Hepatocyte (in vitro differentiated cells): ENCODE measurements around the gene ITPKB. TPM values are rescaled to one million over a fixed set of nuclear protein-coding genes. Genes with fewer than 3 reads are reported as not detected.

Source experiments
- DNase-seq: peaks from one replicate; pipeline ENCODE4 v3.0.0-alpha.2; 2016; ENCODE audit warnings: low spot score
- H2AFZ ChIP-seq: fragments of 200-600 bp; sonication (generic); 2 replicates; pipeline ENCODE4 v1.6.0; 2016; ENCODE audit warnings: antibody characterized with exemption, mild to moderate bottlenecking
- H3K27ac ChIP-seq: fragments of 200-600 bp; sonication (generic); 2 replicates; pipeline ENCODE4 v1.5.1; 2016; ENCODE audit warnings: mild to moderate bottlenecking
- H3K27me3 ChIP-seq: fragments of 200-600 bp; sonication (generic); 2 replicates; pipeline ENCODE4 v1.6.1; 2016
- H3K36me3 ChIP-seq: fragments of 200-600 bp; sonication (generic); replicated peaks from 2 replicates; pipeline ENCODE4 v1.5.1; 2016; ENCODE audit warnings: low read depth; ENCODE audit not compliant: insufficient read depth
- H3K4me1 ChIP-seq: fragments of 200-600 bp; sonication (generic); 2 replicates; pipeline ENCODE4 v1.5.1; 2016; ENCODE audit warnings: mild to moderate bottlenecking, moderate library complexity; ENCODE audit not compliant: insufficient read depth
- H3K4me2 ChIP-seq: fragments of 200-600 bp; sonication (generic); 2 replicates; pipeline ENCODE4 v1.6.0; 2016
- H3K4me3 ChIP-seq: fragments of 200-600 bp; sonication (generic); 2 replicates; pipeline ENCODE4 v1.5.1; 2016; ENCODE audit warnings: mild to moderate bottlenecking
- H3K79me2 ChIP-seq: fragments of 200-600 bp; sonication (generic); 2 replicates; pipeline ENCODE4 v1.6.0; 2017; ENCODE audit warnings: mild to moderate bottlenecking
- H3K9me2 ChIP-seq: fragments of 200-600 bp; sonication (generic); replicated peaks from 2 replicates; pipeline ENCODE4 v1.6.0; 2017; ENCODE audit warnings: mild to moderate bottlenecking; ENCODE audit not compliant: insufficient read depth
- H3K9me3 ChIP-seq: fragments of 200-600 bp; sonication (generic); 2 replicates; pipeline ENCODE4 v1.5.1; 2016; ENCODE audit warnings: low read depth, mild to moderate bottlenecking
- H4K20me1 ChIP-seq: fragments of 200-600 bp; sonication (generic); 2 replicates; pipeline ENCODE4 v1.6.0; 2016; ENCODE audit warnings: mild to moderate bottlenecking; ENCODE audit not compliant: insufficient read depth, poor library complexity, severe bottlenecking
- CTCF ChIP-seq: fragments of 200-600 bp; sonication (generic); IDR thresholded peaks from 2 replicates; pipeline ENCODE4 v1.5.1; 2016; ENCODE audit warnings: antibody characterized with exemption, mild to moderate bottlenecking; ENCODE audit not compliant: poor library complexity
- EZH2 ChIP-seq: fragments of 200-600 bp; sonication (generic); IDR thresholded peaks from 2 replicates; pipeline ENCODE4 v1.6.1; 2016; ENCODE audit warnings: antibody characterized with exemption, mild to moderate bottlenecking, borderline replicate concordance
- EZH2phosphoT487 ChIP-seq: fragments of 200-600 bp; sonication (generic); IDR thresholded peaks from one replicate; pipeline ENCODE4 v1.6.1; 2018; ENCODE audit warnings: antibody characterized with exemption, mild to moderate bottlenecking, low read depth, moderate library complexity; ENCODE audit not compliant: unreplicated experiment, severe bottlenecking
- WGBS: methylation state at CpG from one replicate; pipeline ENCODE4 v1.1.6; 2016; ENCODE audit warnings: low lambda C conversion rate; ENCODE audit errors: missing lambda C conversion rate; 5-methylcytosine and 5-hydroxymethylcytosine counted together
- polyA plus RNA-seq: library from polyadenylated mRNA; unstranded; fragments of >200 nt; fragmentation: Nextera tagmentation; extraction: Ambion mirVana; gene quantifications from 2 replicates; pipeline ENCODE4 v1.2.1, GENCODE V29; 2016
- total RNA-seq: library from RNA; depleted of rRNA; stranded (reverse); fragments of >200 nt; gene quantifications from 2 replicates; pipeline ENCODE4 v1.2.3, GENCODE V29; 2014

The ITPKB gene
- total and polyA plus RNA-seq, 2 experiments from 2014 or later = 11.0 to 13.8 TPM

- H3K4me3 ChIP-seq = no peak overlapping the region
- H3K9me2 ChIP-seq = no peaks in the 10 kb centered on the region
- DNase-seq = no peak
- H3K27me3 ChIP-seq = no peaks in the 10 kb centered on the region
- no peak overlapping the region for H3K27ac ChIP-seq
- WGBS = 68% methylated on average over 4 of the region's 4 CpGs
- H3K9me3 ChIP-seq = no peaks in the 10 kb centered on the region
- peaks cover 24% of the 10 kb centered on the region for H3K4me1 ChIP-seq
- H3K36me3 ChIP-seq = no peaks in the 10 kb centered on the region
- no peaks in the 10 kb centered on the region for H4K20me1 ChIP-seq
- H3K4me2 ChIP-seq = no peak overlapping the region
- no peak overlapping the region for H2AFZ ChIP-seq
- peaks cover 4% of the 10 kb centered on the region for H3K79me2 ChIP-seq
- no peak for TF ChIP-seq CTCF
- TF ChIP-seq EZH2 = no peak
- TF ChIP-seq EZH2phosphoT487 = no peak
Measured at GRCh38 chr1:226706684-226707083, 32.4 kb downstream of the ITPKB start.

GRCh38 chr1:226704169-226704937 lies 34.7 kb downstream of the ITPKB start:
- 74% methylated on average over 10 of the region's 10 CpGs for WGBS
- no peaks in the 10 kb centered on the region for H3K79me2 ChIP-seq

GRCh38 chr1:226702957-226703831 lies 35.9 kb downstream of the ITPKB start:
- H3K9me3 ChIP-seq = no peaks in the 10 kb centered on the region
- 2% methylated on average over 35 of the region's 62 CpGs for WGBS
- peak; percentile 91 for DNase-seq
- no peaks in the 10 kb centered on the region for H4K20me1 ChIP-seq
- H3K4me1 ChIP-seq = peaks cover 18% of the 10 kb centered on the region
- no peaks in the 10 kb centered on the region for H3K9me2 ChIP-seq
- H2AFZ ChIP-seq = peak overlapping the region; percentile 97
- H3K4me2 ChIP-seq = peak overlapping the region; percentile 91
- no peaks in the 10 kb centered on the region for H3K27me3 ChIP-seq
- peak overlapping the region; percentile 59 for H3K4me3 ChIP-seq
- H3K79me2 ChIP-seq = no peaks in the 10 kb centered on the region
- TF ChIP-seq EZH2 = no peak
- TF ChIP-seq CTCF = no peak
- no peak for TF ChIP-seq EZH2phosphoT487
- no peaks in the 10 kb centered on the region for H3K36me3 ChIP-seq
- peak overlapping the region; percentile 98 for H3K27ac ChIP-seq

More at GRCh38 chr1:226704169-226704937, 34.7 kb downstream of the ITPKB start:
- Histone ChIP-seq H3K36me3 (no peaks in the 10 kb centered on the region), H3K9me3 (no peaks in the 10 kb centered on the region), H2AFZ (no peak overlapping the region), H3K4me3 (peak overlapping the region; percentile 59), H3K27ac (peak overlapping the region; percentile 98), H3K27me3 (no peaks in the 10 kb centered on the region), H3K4me2 (peak overlapping the region; percentile 91), H3K4me1 (peaks cover 24% of the 10 kb centered on the region), H4K20me1 (no peaks in the 10 kb centered on the region), H3K9me2 (no peaks in the 10 kb centered on the region)
- no peak for DNase-seq
- no peak for TF ChIP-seq EZH2
- no peak for TF ChIP-seq CTCF
- no peak for TF ChIP-seq EZH2phosphoT487
